T-helper 2 cell treated with Interferon-gamma antibody and Interleukin-4, amounts not matched to agents 100 ng/mL and 5 ng/mL, for 36 hours (primary cell): ENCODE results near the gene RPE65. TPM values are rescaled to one million over a fixed set of nuclear protein-coding genes. Genes with fewer than 3 reads are reported as not detected.
"Not testable (repeated sequence)": the region's sequence is repeated elsewhere in the genome, so short reads cannot be mapped to it uniquely, and the experiment has no call there.

Source experiments
- intact Hi-C: fragments of 100-400 bp; cut with micrococcal nuclease; formaldehyde crosslinking; loops from one replicate; pipeline ENCODE4 v1.15.1; 2023
- total RNA-seq: library from RNA; stranded (reverse); gene quantifications from 2 replicates; pipeline ENCODE4 v1.2.3, GENCODE V29; 2022

Gene RPE65
- total RNA-seq, 1 donor from 2014 or later = not detected

DNA sequence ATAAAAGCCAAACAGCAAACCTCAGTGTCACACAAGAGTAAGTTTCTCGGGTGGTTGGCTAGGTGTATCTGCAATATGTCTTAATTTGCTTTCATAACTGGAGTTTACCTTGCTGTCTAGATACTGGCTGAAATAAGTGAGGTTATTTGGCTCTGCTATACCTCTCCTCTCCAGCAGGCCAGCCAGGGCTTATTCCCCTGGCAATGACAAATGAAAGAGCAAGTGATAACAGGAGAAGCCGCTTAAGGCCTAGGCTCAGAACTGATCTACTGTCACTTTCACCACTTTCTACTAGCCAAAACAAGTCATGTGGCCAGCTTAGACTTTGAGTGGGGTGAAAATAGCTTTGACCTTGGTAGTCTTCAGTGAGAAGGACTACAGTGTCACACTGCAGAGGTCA is 4.8 kb upstream of the RPE65 start:
- intact Hi-C loops = no loop called here

DNA sequence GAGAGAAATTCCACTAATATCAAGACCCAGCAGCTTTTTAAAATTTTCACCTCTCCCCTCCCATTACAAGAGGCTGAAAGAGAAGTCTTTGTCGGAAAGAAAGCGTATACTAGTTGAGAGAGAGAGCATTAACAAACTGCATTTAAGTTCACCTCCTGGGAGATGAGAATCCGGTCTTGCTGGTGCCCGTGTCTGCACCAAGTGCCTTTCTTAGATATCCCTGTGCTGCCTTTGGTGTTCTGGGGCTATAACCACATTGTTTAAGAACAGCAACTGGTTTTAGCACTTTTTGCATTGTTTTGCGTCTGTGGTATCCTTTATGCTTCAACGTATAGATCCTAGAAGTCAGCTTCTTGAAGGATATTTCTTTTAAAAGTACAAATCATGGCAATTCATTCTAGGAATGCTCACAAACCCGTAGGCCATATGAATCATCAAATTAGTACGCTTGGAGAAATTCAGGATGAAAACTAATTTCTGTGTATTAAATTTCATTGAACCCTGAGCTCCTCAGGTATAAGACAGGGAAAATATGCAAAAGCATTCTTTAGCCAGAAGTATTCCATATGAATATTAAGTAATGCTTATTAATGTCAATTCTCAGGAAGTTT is 3.4 kb upstream of the RPE65 start:
- intact Hi-C loops = no loop called here

DNA sequence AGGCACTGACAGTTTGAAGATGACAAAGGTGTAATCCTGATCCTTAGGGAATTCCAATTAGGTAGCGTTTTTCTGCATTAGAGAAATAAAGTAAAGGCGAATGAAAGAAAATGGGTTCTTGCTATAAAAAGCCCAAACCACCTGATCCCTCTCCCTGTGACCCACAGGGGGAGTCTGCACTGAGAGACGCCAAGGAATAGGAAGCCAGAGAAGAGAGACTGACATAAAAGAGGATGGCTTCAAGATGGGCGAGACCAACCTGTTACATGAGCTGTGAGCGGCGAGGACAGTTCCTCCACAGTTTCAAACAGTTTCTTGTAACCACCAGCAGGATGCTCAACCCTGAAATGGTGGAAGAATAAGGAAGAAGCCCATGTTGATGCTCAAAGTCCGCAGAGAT is 1.4 kb downstream of the RPE65 start:
- intact Hi-C loops = no loop called here

DNA sequence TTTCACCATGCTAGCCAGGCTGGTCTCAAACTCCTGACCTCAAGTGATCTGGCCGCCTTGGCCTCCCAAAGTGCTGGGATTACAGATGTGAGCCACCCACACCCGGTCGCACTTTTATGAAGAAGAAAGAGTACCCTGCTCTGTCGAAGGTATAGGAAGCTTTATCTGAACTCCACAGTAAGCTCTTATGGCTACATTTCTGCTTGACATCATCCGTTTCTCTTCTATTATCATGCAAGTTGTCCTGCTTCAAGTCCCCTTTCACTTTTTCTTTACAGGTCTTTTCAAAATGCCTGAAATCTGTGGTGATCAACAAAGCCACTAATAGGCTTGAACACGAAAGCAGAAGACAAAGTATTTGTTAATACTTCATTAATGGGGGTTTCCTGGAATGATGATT is 4.0 kb downstream of the RPE65 start:
- intact Hi-C loops = no loop called here

DNA sequence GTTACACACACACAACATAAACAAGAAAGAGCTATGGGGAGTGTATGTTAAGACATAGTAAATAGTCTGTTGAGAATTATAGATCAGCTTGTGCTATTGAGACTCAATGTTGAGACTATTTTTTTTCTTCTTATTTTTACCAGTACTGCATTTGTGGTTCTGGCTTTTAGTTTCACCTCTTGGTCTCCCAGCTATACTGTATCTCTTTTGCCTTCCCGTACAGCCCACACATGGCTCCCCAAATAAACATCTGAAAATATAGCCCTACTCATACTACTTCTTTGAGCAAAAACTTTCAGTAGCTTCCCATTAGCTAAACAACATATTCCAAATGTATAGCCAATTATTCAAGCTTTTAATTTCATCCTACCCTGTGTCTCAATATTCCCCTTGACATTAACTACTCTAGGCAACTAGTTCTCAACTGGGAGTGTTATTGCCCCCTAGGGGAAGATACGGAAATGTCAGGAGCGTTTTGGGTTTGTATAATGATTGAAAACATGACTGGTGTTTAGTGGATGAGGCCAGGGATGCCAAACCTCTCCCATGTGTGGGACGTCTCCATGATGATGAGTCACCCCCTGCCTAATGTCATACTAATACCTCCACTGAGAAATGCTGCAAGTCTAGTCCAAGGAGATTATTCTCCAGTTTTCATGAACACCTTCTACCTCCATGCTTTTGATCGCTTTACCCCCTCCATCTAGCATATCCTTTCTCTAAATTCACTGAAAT is 6.8 kb downstream of the RPE65 start:
- intact Hi-C loops = loop anchor here (2.0 kb wide), 1 partner anchor 322 kb away; no protein-coding TSS in a partner anchor

DNA sequence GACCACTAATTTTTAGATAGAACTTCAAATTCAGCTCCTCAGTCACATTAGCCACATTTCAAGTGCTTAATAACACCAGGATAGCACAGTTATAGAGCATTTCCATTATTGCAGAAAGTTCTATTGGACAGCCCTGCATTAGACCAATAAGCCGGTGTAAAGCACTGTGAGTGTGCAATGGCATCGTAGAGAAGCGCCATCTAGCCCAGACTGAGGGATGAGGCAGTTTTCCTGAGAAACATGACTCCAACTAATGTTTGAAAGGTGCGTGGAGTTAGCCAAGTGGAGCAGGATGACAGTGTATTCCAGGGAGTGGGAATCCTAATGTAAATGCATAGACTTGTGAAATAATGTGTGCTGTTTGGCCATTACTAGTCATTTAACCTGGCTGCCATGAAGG is 7.7 kb downstream of the RPE65 start:
- intact Hi-C loops = loop anchor here (2.0 kb wide), 1 partner anchor 321 kb away; no protein-coding TSS in a partner anchor

DNA sequence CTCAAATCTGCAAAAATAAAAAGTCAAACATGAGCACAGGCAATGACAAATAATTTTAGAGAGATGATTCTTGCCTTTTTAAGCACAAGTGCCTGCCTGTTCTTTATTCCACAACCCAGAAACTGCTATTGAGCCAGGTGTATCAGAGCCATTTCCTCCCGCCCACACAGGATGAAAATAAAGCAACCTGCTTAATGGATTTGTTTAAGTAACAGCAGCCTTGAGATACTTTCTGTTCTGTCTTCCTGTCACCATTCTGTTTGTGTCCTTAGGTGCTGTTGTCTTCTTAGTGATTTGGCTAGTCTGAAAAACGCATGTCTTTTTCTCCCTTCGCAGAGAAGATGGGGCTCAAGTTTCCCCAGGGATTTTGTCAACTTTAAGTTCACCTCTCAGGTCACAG is 11.4 kb downstream of the RPE65 start:
- intact Hi-C loops = no loop called here

DNA sequence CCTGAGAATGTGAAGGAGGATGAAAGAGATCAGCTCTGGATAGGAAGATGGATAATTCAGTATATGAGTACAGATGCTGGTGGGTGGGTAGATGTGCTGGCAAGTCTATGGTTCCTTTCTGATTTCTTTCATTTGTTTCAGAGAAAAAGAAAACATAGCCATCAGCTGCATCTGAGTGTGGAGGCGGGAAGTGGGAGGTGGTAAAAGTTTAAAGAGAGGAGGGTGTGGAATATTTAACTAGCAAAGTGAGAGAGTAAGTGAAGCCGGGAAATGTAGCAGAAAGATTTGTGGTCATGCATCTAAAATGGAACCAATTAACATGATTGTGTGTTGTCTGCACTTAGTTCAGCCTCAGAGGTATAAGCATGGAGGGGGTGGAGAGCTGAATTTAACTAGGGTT is 16.4 kb downstream of the RPE65 start:
- intact Hi-C loops = no loop called here

DNA sequence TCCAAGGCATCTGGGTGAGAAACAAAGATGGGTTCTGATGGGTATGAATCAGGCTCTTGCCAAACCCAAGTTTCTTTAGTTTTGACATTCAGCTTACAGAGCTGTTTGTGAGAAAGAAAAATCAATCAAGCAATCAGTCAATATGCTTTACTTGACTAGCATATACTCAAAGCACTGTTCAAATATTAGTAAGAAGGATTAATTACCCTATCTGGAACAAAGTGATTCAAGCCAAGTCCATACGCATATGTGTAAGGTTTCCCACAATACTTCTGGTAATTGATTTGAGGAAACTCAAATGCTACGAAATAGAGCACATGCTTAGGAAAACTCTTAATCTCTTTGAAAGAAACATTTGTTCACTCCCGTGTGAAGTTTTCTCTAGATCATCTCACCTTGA is 18.7 kb downstream of the RPE65 start:
- intact Hi-C loops = no loop called here

DNA sequence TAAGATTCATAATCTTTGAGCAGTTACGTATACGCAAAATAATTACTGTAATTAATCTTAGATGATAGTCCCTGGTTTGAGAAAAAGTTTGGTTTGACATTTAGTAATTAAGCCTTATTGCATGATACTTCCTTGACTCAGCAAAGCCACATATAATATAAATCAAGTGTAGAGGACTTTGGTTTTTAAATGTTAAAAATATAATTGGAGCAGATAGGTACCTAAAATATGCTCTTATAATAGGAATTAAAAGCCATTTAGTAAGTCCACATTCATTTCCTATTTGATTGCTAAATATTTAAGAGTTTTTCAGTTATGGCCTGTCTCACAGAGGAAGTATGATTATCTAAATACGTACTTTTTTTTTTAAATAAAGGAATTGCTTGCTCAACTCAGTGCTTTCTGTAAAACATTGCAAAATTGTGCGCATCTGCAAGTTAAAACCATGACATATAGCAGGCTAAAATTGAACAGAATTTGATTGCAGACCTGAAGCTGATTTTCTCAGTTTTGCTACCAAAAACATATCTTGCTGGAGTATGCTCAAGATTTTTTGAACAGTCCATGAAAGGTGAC is 20.4 kb downstream of the RPE65 start:
- intact Hi-C loops = no loop called here

DNA sequence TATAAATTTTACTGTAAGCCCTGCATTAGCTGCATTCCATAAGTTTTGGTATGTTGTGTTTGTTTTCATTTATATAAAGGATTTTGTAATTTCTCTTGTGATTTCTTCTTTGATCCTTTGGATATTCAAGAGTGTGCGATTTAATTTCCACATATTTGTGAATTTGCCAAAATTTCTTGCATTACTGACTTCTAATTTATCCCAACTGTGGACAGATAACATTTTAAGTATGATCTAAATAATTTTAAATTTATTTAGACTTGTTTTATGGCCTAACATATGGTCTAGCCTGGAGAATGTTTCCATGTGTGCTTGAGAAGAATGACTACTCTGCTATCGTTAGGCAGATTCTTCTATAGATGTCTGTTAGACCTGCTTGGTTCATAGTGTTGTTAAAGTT is 23.2 kb downstream of the RPE65 start:
- intact Hi-C loops = no loop called here

DNA sequence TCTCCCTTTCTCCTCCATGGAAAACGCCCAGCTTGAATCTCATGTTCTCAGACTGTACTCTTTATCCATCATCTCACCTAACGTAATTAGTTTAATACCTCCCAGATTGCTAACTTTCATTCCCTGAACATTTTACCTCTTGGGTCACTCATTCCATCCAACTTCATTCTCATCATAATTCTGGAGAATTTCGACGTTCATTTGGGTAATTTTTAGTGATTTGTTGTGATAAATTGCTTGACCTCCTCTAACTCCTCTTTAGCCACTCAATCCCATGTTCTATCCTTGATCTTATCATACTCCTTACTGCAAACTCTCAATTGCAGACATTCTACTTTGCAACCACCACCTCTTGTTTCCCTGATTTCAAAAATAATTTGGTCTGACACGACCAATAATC is 28.4 kb downstream of the RPE65 start:
- intact Hi-C loops = no loop called here

DNA sequence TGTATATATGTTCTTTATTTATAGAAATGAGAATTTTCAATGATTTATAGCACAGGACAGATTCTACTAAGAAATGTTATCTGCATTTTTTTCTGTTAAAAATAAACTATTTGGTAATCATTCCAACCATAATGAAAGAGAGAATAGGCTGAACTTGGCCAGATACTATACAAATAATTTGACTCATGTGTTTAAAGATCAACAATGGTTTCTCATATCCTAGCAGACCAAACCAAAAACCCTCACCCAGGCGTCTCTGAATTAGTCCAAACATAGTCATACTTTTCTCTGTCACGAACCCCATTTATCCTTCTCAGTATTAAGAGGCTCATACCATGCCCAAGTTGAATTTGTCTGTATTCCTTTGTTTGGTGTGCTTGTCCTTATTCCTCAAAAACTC is 40.3 kb downstream of the RPE65 start:
- intact Hi-C loops = no loop called here

DNA sequence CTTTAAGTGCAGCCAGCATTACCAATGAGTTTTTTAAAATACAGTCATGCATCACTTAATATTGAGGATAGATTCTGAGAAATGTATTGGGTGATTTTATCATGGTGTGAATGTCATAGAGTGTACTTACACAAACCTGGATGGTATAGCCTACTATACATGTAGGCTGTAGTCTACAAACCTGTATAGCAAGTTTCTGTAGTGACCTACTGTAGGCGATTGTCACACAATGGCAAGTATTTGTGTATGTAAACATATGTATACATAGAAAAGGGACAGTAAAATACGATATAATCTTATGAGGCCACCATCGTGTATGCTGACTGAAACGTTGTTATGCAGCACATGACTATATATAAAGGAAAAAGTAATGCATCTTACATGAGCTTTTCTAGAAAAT is 48.2 kb downstream of the RPE65 start:
- intact Hi-C loops = no loop called here

DNA sequence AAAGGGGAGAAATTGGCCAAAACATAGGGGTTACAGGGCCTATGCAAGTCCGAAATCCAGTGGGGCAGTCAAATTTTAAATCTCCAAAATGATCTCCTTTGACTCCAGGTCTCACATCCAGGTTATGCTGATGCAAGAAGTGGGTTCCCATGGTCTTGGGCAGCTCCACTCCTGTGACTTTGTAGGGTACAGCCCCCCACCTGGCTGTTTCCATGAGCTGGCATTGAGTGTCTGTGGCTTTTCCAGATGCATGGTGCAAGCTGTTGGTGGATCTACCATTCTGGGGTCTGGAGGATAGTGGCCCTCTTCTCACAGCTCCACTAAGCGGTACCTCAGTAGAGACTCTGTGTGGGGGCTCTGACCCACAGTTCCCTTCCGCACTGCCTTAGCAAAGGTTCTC is 54.2 kb downstream of the RPE65 start:
- intact Hi-C loops = not testable (repeated sequence)

DNA sequence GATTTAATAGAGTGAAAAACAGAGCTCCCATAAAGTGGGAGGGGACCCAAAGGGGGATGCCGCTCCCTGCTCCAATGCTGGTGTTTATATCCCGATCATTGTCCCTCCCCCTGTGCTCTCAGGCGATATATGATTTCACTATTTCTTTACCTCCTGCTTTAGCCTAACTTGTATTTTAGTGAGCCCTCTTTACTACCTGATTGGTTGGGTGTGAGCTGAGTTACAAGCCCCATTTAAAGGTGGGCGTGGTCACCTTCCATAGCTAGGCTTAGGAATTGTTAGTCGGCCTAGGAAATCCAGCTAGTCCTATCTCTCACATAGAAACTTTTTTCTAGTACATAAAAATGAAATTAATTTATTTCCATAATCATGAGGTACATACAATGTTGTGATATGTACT is 57.3 kb downstream of the RPE65 start:
- intact Hi-C loops = not testable (repeated sequence)

DNA sequence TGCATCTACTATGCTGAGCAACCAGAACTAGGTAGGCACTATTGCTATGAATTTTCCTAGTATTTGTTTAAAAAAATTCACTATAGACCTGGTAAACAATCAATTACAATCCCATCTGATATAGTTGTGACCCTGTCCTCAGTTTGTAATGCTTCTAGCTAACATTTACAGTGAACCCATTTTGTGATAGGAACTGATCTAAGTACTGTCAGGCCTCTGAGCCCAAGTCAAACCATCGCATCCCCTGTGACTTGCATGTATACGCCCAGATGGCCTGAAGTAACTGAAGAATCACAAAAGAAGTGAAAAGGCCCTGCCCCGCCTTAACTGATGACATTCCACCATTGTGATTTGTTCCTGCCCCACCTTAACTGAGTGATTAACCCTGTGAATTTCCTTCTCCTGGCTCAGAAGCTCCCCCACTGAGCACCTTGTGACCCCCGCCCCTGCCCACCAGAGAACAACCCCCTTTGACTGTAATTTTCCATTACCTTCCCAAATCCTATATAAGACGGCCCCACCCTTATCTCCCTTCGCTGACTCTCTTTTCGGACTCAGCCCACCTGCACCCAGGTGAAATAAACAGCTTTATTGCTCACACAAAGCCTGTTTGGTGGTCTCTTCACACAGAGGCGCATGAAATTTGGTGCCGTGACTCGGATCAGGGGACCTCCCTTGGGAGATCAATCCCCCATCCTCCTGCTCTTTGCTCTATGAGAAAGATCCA is 63.8 kb downstream of the RPE65 start:
- intact Hi-C loops = not testable (repeated sequence)

DNA sequence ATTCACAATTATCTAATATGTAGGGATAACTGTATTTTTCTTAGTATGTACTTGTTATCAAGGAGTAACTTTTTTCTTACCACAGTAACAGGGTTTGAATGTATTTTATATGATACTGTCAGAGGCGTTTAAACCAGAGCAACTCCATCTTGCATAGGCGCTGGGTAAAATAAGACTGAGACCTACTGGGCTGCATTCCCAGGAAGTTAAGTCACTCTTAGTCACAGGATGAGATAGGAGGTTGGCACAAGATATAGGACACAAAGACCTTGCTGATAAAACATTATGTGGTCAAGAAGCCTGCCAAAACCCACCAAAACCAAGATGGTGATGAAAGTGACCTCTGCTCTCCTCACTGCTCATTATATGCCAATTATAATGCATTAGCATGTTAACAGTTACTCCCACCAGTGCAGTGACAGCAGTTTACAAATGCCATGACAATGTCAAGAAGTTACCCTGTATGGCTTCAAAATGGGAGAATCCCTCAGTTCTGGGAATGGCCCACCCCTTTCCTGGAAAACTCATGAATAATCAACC is 64.8 kb downstream of the RPE65 start:
- intact Hi-C loops = no loop called here

DNA sequence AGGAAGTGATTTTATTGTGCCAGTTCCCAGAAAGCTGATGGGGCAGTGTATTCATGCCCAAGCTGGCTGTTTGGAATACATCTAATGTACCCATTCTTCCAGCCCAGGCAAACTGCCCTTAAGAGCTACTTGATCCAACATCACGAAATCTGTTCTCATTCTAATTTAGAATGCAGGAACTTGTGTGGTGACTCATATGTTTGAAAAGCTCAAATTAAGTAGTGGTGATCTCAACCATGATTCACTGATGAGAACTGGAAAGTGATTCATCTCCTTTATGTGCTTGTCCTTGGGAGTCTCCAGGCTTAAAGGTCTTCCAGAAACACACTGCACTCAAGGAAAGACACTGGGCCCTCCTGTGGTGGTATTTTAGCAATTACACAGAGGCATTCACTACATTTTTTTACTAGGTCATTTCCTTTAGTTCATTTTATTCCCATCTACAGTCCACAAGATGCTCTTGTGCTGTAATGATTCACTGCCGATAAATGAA is 65.4 kb downstream of the RPE65 start:
- intact Hi-C loops = no loop called here

DNA sequence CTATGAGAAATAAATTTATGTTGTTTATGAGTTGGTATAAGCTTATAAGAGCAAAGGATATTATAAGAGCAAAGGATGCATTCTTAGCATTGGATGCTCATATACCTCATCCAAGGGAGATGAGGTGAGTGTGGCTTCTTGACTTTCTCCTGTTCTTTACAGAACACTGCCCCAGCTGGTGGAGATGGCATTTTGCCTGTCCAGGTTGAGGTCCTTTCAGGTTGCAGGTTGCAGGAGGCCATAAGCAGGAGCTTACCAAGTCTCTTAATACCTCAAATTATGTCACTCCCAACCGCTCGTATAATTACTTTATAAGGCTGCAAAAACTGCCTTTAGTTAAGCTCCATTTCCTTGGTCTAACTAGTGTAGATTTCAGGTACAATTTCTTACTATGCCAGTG is 66.7 kb downstream of the RPE65 start:
- intact Hi-C loops = no loop called here

DNA sequence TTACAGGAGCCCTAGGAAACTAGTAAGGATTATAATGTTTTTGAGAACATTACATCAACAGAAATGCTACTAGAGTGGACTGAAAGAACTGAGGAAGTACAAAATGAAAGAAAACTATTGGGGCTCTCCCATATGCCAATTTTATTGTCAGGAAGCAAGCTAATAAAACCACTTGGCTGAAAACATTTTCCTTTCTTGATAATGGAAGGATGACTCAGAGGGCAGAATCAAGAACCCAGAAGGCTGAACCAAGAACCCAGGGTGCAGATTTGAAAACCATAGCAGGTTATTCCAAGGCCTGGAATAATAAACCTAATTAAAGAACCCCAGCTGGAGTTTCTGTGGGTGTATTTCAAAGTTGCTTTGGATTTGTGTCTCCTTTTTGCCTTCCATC is 70.7 kb downstream of the RPE65 start:
- intact Hi-C loops = no loop called here
